Adipose tissue (tissue), 3 donors: ENCODE measurements around the gene ADAM8. TPM values are rescaled to one million over a fixed set of nuclear protein-coding genes. Genes with fewer than 3 reads are reported as not detected.
"Not testable (repeated sequence)": the region's sequence is repeated elsewhere in the genome, so short reads cannot be mapped to it uniquely, and the experiment has no call there.

Source experiments
- H3K27ac ChIP-seq: one replicate; pipeline ENCODE4 v1.5.1; 2013; ENCODE audit warnings: low read depth, low read length
- WGBS, 3 donors: extraction: QIAGEN DNeasy Blood & Tissue Kit; methylation state at CpG; one replicate each; pipeline ENCODE4 v1.1.7; 2013; 5-methylcytosine and 5-hydroxymethylcytosine counted together
- polyA plus RNA-seq, 3 donors: library from polyadenylated mRNA; stranded (reverse); fragments of 200-250 nt; gene quantifications; one replicate each; pipeline ENCODE4 v1.2.3, GENCODE V29; 2013
- donor health status: healthy with polysubstance abuse.
- donor health status: Bipolar disorder and iron deficiency.
- donor health status: healthy.

Gene ADAM8
- polyA plus RNA-seq, result 10 to 100 TPM in 1 of 3 donors, 1 to 10 TPM in 2; 2.3 to 14.1 (median 3.8) TPM

- WGBS, 3 donors, result 4 to 12% (median 4%) methylated on average over 38 to 63 of the region's 63 CpGs
- no peak within 1 kb of the TSS for H3K27ac ChIP-seq
These were observed at the start of gene ADAM8 for GRCh38 chr10:133276435-133277201. TSS of gene ADAM8 (minus strand) at chr10:133276868. CDS start at chr10:133276817, 51 bp downstream.

DNA sequence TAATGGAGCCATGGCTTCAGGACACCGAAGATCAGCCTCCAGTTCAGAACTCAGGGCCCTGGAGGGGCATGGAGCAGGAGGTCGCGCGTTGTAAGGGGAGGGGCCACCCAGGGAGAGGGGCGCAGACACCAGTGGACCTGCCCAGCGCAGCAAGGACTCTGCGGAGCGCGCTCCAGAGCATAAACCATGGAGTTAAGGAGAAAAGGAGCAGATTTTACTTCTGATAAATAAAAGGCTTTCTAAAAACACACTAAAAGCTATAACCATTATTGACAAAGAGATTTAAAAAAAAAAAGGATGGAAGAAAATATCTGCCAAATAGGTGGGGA lies 49.5 kb upstream of the ADAM8 start:
- no peak overlapping the region for H3K27ac ChIP-seq
- 29 to 37% (median 35%) methylated on average over 9 of the region's 9 CpGs for WGBS, 3 donors

DNA sequence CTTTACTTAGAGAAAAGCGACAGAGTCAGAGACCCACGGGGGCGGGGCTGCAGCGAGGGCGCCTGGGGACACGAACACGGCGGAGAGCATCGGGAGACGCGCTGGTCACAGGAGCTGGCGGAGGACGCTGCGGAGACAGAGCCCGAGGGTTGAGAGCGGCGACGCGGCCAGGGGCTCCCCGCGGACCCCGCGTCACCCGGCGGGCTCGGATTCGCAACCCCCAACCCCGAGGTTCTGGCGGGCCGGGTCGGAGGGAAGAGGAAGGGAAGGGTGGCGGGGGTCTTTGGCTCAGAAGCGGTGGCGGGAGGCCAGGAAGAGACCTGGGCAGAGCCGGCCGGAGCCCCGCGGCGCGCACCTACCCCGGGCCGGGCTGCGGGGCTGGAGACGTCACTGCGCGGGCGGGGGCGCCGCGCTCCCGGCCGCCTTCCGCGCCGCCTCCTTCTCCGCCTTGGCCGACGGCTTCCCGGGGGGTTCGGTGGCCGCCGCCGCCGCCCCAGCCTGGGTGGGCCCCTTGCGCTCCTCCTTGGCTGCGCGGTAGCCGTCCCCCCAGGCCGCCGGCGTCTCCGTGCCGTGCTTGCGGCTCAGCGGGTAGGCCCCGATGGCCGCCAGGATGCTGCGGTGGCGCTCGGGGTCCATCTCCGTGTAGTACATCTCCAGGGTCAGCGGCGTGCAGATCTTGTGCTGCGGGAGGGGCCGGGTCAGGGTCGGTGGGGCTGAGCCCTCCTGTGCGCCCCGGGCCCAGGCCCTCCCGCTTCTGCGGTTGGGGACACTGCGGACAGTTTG lies 49.0 kb upstream of the ADAM8 start:
- no peak overlapping the region for H3K27ac ChIP-seq
- 2 to 3% (median 2%) methylated on average over 64 to 91 of the region's 91 CpGs for WGBS, 3 donors

DNA sequence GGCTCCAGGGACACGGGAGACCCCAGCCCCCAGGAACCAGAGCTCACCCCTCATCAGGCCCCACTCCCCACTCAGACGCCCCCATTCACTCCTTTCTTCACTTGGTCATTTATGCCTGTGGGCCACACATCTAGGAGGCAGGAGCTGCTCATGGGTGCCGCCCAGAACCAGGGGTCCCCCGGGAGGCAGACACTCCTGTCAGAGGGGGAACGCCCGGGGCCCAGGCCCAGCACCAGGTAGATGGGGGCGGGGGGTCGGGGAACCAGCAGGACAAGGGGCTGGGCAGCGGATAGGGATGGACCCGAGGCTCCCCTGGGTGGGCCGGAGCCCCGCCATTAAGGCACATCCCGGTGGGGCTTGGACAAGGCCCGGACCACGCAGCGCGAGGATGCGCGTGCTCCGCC lies 48.2 kb upstream of the ADAM8 start:
- H3K27ac ChIP-seq, result no peak overlapping the region
- WGBS, 3 donors, result 14 to 22% (median 19%) methylated on average over 20 of the region's 20 CpGs

- WGBS, 3 donors, result 5 to 8% (median 6%) methylated on average over 10 to 13 of the region's 13 CpGs
- H3K27ac ChIP-seq, result no peak overlapping the region
These were observed 47.6 kb upstream of the ADAM8 start for GRCh38 chr10:133324198-133324792.

GRCh38 chr10:133322064-133322709 lies 45.5 kb upstream of the ADAM8 start:
- 59 to 74% (median 67%) methylated on average over 9 to 12 of the region's 14 CpGs for WGBS, 3 donors

DNA sequence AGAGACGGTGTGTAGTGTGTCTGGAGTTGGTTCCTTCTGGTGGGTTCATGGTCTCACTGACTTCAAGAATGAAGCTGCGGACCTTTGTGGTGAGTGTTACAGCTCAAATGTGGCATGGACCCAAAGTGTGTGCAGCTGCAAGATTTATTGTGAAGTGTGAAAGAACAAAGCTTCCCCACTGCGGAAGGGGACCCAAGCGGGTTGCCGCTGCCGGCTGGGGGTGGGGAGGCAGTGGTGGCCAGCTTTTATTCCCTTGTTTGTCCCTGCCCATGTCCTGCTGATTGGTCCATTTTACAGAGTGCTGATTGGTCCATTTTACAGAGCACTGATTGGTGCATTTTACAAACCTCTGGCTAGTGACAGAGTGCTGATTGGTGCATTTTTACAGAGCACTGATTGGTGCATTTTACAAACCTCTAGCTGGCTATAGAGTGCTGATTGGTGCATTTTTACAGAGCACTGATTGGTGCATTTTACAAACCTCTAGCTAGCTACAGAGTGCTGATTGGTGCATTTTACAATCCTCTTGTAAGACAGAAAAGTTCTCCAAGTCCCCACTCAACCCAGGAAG lies 44.3 kb upstream of the ADAM8 start:
- WGBS, 3 donors, result 86 to 96% (median 94%) methylated on average over 6 of the region's 6 CpGs
- not testable (repeated sequence) for H3K27ac ChIP-seq

More at GRCh38 chr10:133322064-133322709, 45.5 kb upstream of the ADAM8 start:
- H3K27ac ChIP-seq, result not testable (repeated sequence)

GRCh38 chr10:133318494-133319127 lies 41.9 kb upstream of the ADAM8 start:
- 6 to 10% (median 8%) methylated on average over 50 to 51 of the region's 51 CpGs for WGBS, 3 donors
- no peak overlapping the region for H3K27ac ChIP-seq

GRCh38 chr10:133316732-133317131 lies 40.1 kb upstream of the ADAM8 start:
- 77 to 85% (median 80%) methylated on average over 7 of the region's 7 CpGs for WGBS, 3 donors

GRCh38 chr10:133316266-133316665 lies 39.6 kb upstream of the ADAM8 start:
- 86 to 91% (median 89%) methylated on average over 8 to 9 of the region's 9 CpGs for WGBS, 3 donors
- no peak overlapping the region for H3K27ac ChIP-seq

More at GRCh38 chr10:133316732-133317131, 40.1 kb upstream of the ADAM8 start:
- H3K27ac ChIP-seq, result no peak overlapping the region

GRCh38 chr10:133315847-133316246 lies 39.2 kb upstream of the ADAM8 start:
- WGBS, 3 donors, result 82 to 90% (median 84%) methylated on average over 5 of the region's 5 CpGs
- H3K27ac ChIP-seq, result no peak overlapping the region

GRCh38 chr10:133314911-133315310 lies 38.2 kb upstream of the ADAM8 start:
- 76 to 90% (median 77%) methylated on average over 12 of the region's 12 CpGs for WGBS, 3 donors
- H3K27ac ChIP-seq, result no peak overlapping the region

DNA sequence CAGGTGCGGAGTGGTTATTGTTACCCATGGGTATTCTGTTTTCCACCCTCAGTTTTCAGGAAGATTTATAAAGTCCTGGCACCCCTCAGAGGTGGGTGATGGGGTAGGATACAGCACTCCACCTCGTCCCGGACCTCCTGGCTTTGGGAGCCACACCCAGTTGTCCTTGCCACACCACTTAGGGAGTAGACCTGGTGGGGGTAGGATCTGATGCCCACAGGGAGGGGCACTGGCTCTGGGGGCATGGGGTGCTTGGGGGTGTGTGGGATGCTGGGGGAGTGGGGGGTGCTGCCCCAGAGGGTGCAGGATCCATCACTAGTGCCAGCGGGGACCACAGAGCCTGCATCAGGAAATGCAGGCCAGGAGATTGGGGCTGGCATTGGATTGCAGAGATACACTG lies 36.5 kb upstream of the ADAM8 start:
- WGBS, 3 donors, result 57 to 73% (median 73%) methylated on average over 4 of the region's 4 CpGs
- H3K27ac ChIP-seq, result no peak overlapping the region

DNA sequence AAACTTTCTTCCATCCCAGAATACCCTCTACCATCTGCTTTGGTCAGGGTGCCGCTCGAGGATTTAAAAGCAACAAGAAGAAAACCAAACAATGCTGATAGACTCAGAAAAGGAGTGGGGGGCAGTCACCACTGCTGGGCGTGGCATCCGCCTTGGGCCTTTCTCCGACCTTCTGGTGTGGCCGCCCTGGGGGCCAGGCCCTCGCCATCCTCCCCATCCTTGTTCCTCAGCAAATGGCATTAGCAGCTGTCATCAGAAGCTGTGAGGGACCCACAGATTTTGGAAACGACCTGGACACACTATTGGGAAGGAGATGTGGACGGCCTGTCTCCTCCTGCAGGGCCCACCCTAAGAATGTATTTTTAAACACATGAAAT lies 36.1 kb upstream of the ADAM8 start:
- WGBS, 3 donors, result 93 to 95% (median 94%) methylated on average over 9 of the region's 9 CpGs
- H3K27ac ChIP-seq, result no peak overlapping the region

GRCh38 chr10:133312016-133312768 lies 35.5 kb upstream of the ADAM8 start:
- 92 to 94% (median 94%) methylated on average over 23 of the region's 23 CpGs for WGBS, 3 donors
- no peak overlapping the region for H3K27ac ChIP-seq

DNA sequence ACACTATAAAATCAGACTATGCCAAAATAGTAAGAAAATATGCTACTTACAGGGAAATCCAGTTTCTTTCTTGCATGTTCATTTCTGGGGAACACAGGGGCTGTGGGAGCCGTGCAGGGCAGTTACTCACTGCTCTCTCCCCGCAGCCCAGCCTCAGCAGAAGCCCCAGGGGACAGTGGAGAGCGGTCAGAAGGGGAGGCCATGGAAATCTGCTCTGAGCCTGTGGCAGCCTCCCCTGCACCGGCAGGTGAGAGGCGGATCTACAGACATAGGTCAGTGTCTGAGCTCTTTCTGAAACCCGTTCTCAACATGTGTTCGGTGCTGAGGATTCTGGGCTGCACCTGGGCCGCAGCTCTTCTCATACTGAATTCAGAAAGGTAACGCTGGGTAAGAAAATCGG lies 34.9 kb upstream of the ADAM8 start:
- no peak overlapping the region for H3K27ac ChIP-seq

GRCh38 chr10:133310789-133311188 lies 34.1 kb upstream of the ADAM8 start:
- no peak overlapping the region for H3K27ac ChIP-seq
- 94 to 96% (median 95%) methylated on average over 8 of the region's 8 CpGs for WGBS, 3 donors

More for the DNA sequence above, 34.9 kb upstream of the ADAM8 start:
- WGBS, 3 donors, result 85 to 93% (median 93%) methylated on average over 10 of the region's 10 CpGs
